Fibroblast of lung (primary cell): ENCODE data around the gene MYRF. TPM values are rescaled to one million over a fixed set of nuclear protein-coding genes. Genes with fewer than 3 reads are reported as not detected.

Experiments used
- DNase-seq, 2 donors: peaks; one replicate each; pipeline versions ENCODE4 v3.0.0 to v3.0.0-alpha.2; 2010; ENCODE audit warnings: low read depth in 2 of 2
- H2AFZ ChIP-seq: 2 replicates; pipeline ENCODE4 v1.5.1; 2012; ENCODE audit warnings: low read length, control low read depth, inconsistent platforms
- H3K27ac ChIP-seq: 2 replicates; pipeline ENCODE4 v1.5.1; 2011; ENCODE audit warnings: low read length, control low read depth; ENCODE audit not compliant: insufficient read depth
- H3K27me3 ChIP-seq: 2 replicates; pipeline ENCODE4 v1.5.1; 2011; ENCODE audit warnings: mild to moderate bottlenecking, low read length; ENCODE audit not compliant: control insufficient read depth, insufficient read depth
- H3K36me3 ChIP-seq: 2 replicates; pipeline ENCODE4 v1.5.1; 2011; ENCODE audit warnings: low read length; ENCODE audit not compliant: control insufficient read depth, insufficient read depth
- H3K4me1 ChIP-seq: 2 replicates; pipeline ENCODE4 v1.5.1; 2011; ENCODE audit warnings: low read length; ENCODE audit not compliant: control insufficient read depth, insufficient read depth; ENCODE audit errors: extremely low read depth
- H3K4me2 ChIP-seq: 2 replicates; pipeline ENCODE4 v1.5.1; 2011; ENCODE audit warnings: low read length, control low read depth; ENCODE audit not compliant: insufficient read depth; ENCODE audit errors: extremely low read depth
- H3K4me3 ChIP-seq, 4 experiments: fragments of 200-600 bp in 1 of 4; sonication (generic) in 1 of 4; replicated peaks in 1 of 4; 2 replicates each; pipeline ENCODE4 v1.5.1; 2011 to 2016; ENCODE audit warnings: low read length in 4 of 4, low read depth in 3 of 4, mild to moderate bottlenecking in 3 of 4, control low read depth in 2 of 4, inconsistent platforms in 1 of 4, mixed read lengths in 1 of 4; ENCODE audit not compliant: insufficient read depth in 1 of 4; ENCODE audit errors: control extremely low read depth in 1 of 4
- H3K79me2 ChIP-seq: 2 replicates; pipeline ENCODE4 v1.5.1; 2012; ENCODE audit warnings: mild to moderate bottlenecking, low read length, inconsistent platforms; ENCODE audit not compliant: control insufficient read depth, insufficient read depth
- H3K9ac ChIP-seq: 2 replicates; pipeline ENCODE4 v1.5.1; 2011; ENCODE audit warnings: mild to moderate bottlenecking, low read length, control low read depth; ENCODE audit not compliant: insufficient read depth
- H3K9me3 ChIP-seq: 2 replicates; pipeline ENCODE4 v1.5.1; 2012; ENCODE audit warnings: low read depth, low read length; ENCODE audit not compliant: control insufficient read depth, insufficient read depth
- H4K20me1 ChIP-seq: 2 replicates; pipeline ENCODE4 v1.5.1; 2011; ENCODE audit warnings: low read length; ENCODE audit not compliant: control insufficient read depth, insufficient read depth; ENCODE audit errors: extremely low read depth
- EZH2 ChIP-seq: IDR thresholded peaks from 2 replicates; pipeline ENCODE4 v1.5.1; 2012; ENCODE audit warnings: low read length, control low read depth, mild to moderate bottlenecking; ENCODE audit errors: missing control alignments
- polyA plus RNA-seq, 2 donors: library from polyadenylated mRNA; depleted of rRNA in 1 of 2; stranded (reverse) in 1 of 2; unstranded in 1 of 2; fragments of >200 nt; gene quantifications; 2 replicates each; pipeline ENCODE4 v1.2.1, GENCODE V29; 2011 to 2012; ENCODE audit warnings: missing spikeins in 1 of 2
- total RNA-seq: library from RNA; depleted of rRNA; stranded (reverse); fragments of >200 nt; gene quantifications from 2 replicates; pipeline ENCODE4 v1.2.1, GENCODE V29; 2014
- TF ChIP-seq, protein P1 (sequence below), 2 donors: IDR thresholded peaks in 1 of 2; conservative IDR thresholded peaks in 1 of 2; 1 replicate in 1 of 2; 2 replicates in 1 of 2; pipeline ENCODE4 v1.5.1; 2011 to 2012; ENCODE audit warnings: low read length in 2 of 2, control low read depth in 1 of 2, inconsistent platforms in 1 of 2, low read depth in 1 of 2, mild to moderate bottlenecking in 1 of 2

MYRF gene
- total and polyA plus RNA-seq, 2 donors (not counting 1 experiment from before 2014, with no cell fraction given) = 0.10 to 0.17 TPM

DNA sequence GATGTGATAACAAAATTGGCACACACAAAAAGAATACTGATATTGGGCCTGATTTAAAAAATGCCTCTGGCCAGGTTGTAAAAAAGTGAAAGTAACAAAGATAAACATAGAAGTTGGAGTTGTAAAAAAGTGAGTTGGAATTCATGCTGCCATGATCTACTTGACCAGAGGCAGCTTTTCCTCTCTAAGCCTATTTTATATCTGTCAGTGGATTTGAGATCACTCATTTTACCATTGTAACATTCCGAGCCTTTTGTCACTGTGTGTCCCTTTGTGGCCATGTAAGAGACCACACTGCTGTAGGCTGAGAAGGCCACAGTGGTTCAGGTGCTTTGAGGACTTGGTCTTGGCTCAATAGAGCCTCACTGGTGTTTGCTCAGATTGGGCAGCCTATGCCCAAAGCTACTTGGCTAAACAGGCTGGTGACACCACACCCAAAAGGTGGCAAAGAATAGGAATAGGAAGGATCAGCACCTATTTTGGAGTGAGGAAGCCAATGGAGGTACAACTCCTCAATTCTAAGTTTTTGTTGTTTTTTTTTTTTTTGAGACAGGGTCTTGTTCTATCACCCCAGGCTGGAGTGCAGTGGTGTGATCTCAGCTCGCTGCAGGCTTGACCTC, 47.3 kb downstream of the MYRF start:
- Histone ChIP-seq H3K27me3 (no peaks in the 10 kb centered on the region), H3K36me3 (peaks cover 18% of the 10 kb centered on the region), H2AFZ (no peak overlapping the region), H3K9me3 (no peaks in the 10 kb centered on the region), H3K27ac (no peak overlapping the region), H3K79me2 (peaks cover 35% of the 10 kb centered on the region), H3K9ac (no peak overlapping the region), H4K20me1 (no peaks in the 10 kb centered on the region), H3K4me1 (peaks cover 6% of the 10 kb centered on the region), H3K4me2 (no peak overlapping the region), H3K4me3 (no peak overlapping the region)
- TF ChIP-seq EZH2 = no peak
- TF ChIP-seq, protein P1, sequence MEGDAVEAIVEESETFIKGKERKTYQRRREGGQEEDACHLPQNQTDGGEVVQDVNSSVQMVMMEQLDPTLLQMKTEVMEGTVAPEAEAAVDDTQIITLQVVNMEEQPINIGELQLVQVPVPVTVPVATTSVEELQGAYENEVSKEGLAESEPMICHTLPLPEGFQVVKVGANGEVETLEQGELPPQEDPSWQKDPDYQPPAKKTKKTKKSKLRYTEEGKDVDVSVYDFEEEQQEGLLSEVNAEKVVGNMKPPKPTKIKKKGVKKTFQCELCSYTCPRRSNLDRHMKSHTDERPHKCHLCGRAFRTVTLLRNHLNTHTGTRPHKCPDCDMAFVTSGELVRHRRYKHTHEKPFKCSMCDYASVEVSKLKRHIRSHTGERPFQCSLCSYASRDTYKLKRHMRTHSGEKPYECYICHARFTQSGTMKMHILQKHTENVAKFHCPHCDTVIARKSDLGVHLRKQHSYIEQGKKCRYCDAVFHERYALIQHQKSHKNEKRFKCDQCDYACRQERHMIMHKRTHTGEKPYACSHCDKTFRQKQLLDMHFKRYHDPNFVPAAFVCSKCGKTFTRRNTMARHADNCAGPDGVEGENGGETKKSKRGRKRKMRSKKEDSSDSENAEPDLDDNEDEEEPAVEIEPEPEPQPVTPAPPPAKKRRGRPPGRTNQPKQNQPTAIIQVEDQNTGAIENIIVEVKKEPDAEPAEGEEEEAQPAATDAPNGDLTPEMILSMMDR (conservative IDR thresholded peaks at IDR 0.05 in 1 of 2, IDR thresholded peaks at IDR 0.05 in 1 of 2; ENCODE audit: low read depth in 1 of 2, low read length in 2 of 2) = no peak
- no peak for DNase-seq

- H3K79me2 ChIP-seq = peaks cover 26% of the 10 kb centered on the region
- H3K27ac ChIP-seq = no peak overlapping the region
- H3K36me3 ChIP-seq = peaks cover 20% of the 10 kb centered on the region
These were observed 48.2 kb downstream of the MYRF start for GRCh38 chr11:61800331-61801281.

DNA sequence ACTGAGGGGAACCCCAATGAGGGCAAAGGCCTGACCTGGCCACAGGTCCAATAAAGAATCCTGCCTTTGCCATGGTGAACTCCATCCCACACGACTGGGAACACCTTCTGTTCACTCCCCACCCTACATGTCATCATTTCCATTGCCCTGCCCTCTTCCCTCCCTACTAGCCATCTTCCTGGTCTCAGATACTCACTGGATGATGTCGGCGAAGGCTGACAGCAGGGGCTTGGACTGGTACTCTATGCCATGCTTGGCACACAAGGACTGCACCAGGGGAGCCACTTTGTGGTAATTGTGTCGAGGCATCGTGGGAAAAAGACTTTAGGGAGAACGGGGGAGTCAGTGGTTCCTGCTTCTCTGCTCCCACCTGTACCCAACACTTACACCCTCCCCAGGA, 50.2 kb downstream of the MYRF start:
- no peak overlapping the region for H3K4me2 ChIP-seq
- no peak overlapping the region for H2AFZ ChIP-seq
- no peaks in the 10 kb centered on the region for H4K20me1 ChIP-seq
- no peaks in the 10 kb centered on the region for H3K27me3 ChIP-seq
- DNase-seq = no peak
- no peak overlapping the region for H3K27ac ChIP-seq
- H3K9me3 ChIP-seq = no peaks in the 10 kb centered on the region
- TF ChIP-seq EZH2 = no peak
- TF ChIP-seq, protein P1 (conservative IDR thresholded peaks at IDR 0.05 in 1 of 2, IDR thresholded peaks at IDR 0.05 in 1 of 2; ENCODE audit: low read depth in 1 of 2, low read length in 2 of 2) = no peak
- peaks cover 21% of the 10 kb centered on the region for H3K36me3 ChIP-seq
- peaks cover 3% of the 10 kb centered on the region for H3K4me1 ChIP-seq
- peaks cover 13% of the 10 kb centered on the region for H3K79me2 ChIP-seq
- H3K4me3 ChIP-seq = no peak overlapping the region
- no peak overlapping the region for H3K9ac ChIP-seq

More at GRCh38 chr11:61800331-61801281, 48.2 kb downstream of the MYRF start:
- H3K4me2 ChIP-seq = no peak overlapping the region
- peaks cover 6% of the 10 kb centered on the region for H3K4me1 ChIP-seq
- no peak for DNase-seq
- H2AFZ ChIP-seq = no peak overlapping the region
- no peak overlapping the region for H3K4me3 ChIP-seq
- no peaks in the 10 kb centered on the region for H3K27me3 ChIP-seq
- no peak overlapping the region for H3K9ac ChIP-seq
- H3K9me3 ChIP-seq = no peaks in the 10 kb centered on the region
- H4K20me1 ChIP-seq = no peaks in the 10 kb centered on the region
- TF ChIP-seq, protein P1 (conservative IDR thresholded peaks at IDR 0.05 in 1 of 2, IDR thresholded peaks at IDR 0.05 in 1 of 2; ENCODE audit: low read depth in 1 of 2, low read length in 2 of 2) = no peak
- TF ChIP-seq EZH2 = no peak
